ENCODE measurements around the gene MYO6. TPM values are rescaled to one million over a fixed set of nuclear protein-coding genes. Genes with fewer than 3 reads are reported as not detected.

MYO6 gene
- total RNA-seq, 1 experiment from 2014 or later: 46.9 TPM

DNA sequence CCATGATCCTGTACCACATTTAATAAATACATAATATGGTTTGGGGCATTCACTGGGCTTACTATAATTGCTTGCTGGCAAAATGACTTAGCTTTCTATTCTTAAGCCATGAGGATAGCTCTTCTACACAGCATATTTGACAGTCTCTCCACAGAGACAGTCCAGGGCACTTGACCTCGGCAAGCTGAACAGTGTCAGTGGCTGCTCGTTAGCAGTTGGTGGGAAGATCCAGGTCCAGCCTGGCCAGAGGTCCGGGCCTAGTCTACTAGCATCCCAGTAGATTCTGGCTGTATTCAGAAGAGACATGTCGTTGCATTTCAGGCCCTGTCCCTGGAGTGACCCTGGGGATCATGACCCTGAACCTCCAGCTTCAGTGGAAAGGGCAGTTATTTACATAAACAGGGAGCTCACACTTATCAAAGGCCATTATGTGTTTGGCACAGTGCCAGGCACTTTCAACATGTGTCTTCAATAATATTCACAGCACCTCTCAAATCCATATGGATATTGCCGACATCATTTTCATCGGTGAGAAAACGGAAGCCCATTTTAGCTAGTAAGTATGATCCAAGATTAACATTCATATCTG, 184.4 kb downstream of the MYO6 start:
- Mint-ChIP-seq H3K36me3 (ENCODE audit: insufficient read depth in 1 of 3, low read depth in 3 of 3) (no peaks in the 10 kb centered on the region), H3K9me3 (no peaks in the 10 kb centered on the region), H3K4me1 (peaks cover 22% of the 10 kb centered on the region in 2 experiments), H3K4me3 (no peak overlapping the region), H3K27ac (no peak overlapping the region), H3K27me3 (ENCODE audit: low read depth) (peaks cover 42% of the 10 kb centered on the region)
- no peak overlapping the region for H4K91ac ChIP-seq (ENCODE audit: insufficient read length, low read depth, low read length)
- H3K23ac ChIP-seq (ENCODE audit: insufficient read length, low read depth, low read length): no peak overlapping the region
- no peak overlapping the region for H3K14ac ChIP-seq (ENCODE audit: insufficient read depth, low read length)
- no peak overlapping the region for H3K4me2 ChIP-seq (ENCODE audit: insufficient read depth, insufficient read length, low read length)
- H3K79me1 ChIP-seq (ENCODE audit: insufficient read depth, low read depth, low read length, poor library complexity, severe bottlenecking): no peaks in the 10 kb centered on the region
- H3K27me3 ChIP-seq (ENCODE audit: insufficient read depth, low read length): peaks cover 5% of the 10 kb centered on the region; the same call in 1 of the 2 replicates
- no peak overlapping the region for H3K9ac ChIP-seq (ENCODE audit: extremely low read depth, insufficient read length, low read length)
- H3K4ac ChIP-seq (ENCODE audit: low read depth, low read length): no peak overlapping the region
- no peak overlapping the region for H2BK15ac ChIP-seq (ENCODE audit: low read depth, low read length)
- H3T11ph ChIP-seq (ENCODE audit: low read length): no peak overlapping the region
- no peaks in the 10 kb centered on the region for H4K20me1 ChIP-seq (ENCODE audit: control insufficient read depth, insufficient read depth, insufficient read length)
- peaks cover 2% of the 10 kb centered on the region; the same call in 1 of the 2 replicates for H3K4me1 ChIP-seq (ENCODE audit: insufficient read depth, low read length)
- peaks cover 5% of the 10 kb centered on the region for H3K23me2 ChIP-seq (ENCODE audit: insufficient read length, low read depth, low read length, poor library complexity, severe bottlenecking)
- H2AK5ac ChIP-seq (ENCODE audit: insufficient read length, low read length): no peak overlapping the region
- no peak for TF ChIP-seq CTCF (conservative IDR thresholded peaks at IDR 0.05)
- no peak overlapping the region for H4K8ac ChIP-seq (replicated peaks; ENCODE audit: insufficient read length, low read depth, low read length)
- H2BK20ac ChIP-seq (ENCODE audit: low read depth, low read length, poor library complexity, severe bottlenecking): no peak overlapping the region
- H3K56ac ChIP-seq (ENCODE audit: insufficient read length, low read depth, low read length): no peak overlapping the region
- no peak overlapping the region for H2AFZ ChIP-seq (ENCODE audit: low read length)
- H2BK120ac ChIP-seq (ENCODE audit: low read depth, low read length, poor library complexity, severe bottlenecking): no peak overlapping the region
- no peak overlapping the region for H2BK12ac ChIP-seq (ENCODE audit: insufficient read length, low read depth, low read length)
- no peak overlapping the region for H3K18ac ChIP-seq (ENCODE audit: insufficient read length, low read depth, low read length)
- no peak for DNase-seq
- no peaks in the 10 kb centered on the region for H3K9me3 ChIP-seq (ENCODE audit: control insufficient read depth, low read depth, low read length)
- no peaks in the 10 kb centered on the region for H3K79me2 ChIP-seq (ENCODE audit: insufficient read depth, low read length)
- H2BK5ac ChIP-seq (ENCODE audit: insufficient read length, low read length): no peak overlapping the region
- H3K27ac ChIP-seq (ENCODE audit: insufficient read length, low read depth, low read length): no peak overlapping the region
- WGBS (ENCODE audit: extremely low coverage, insufficient read length, low lambda C conversion rate): no CpG with 5 or more reads among the region's 7 CpGs
- no peak overlapping the region for H4K5ac ChIP-seq (ENCODE audit: insufficient read length, low read depth, low read length)

Data from H9 (cell line).